K562 (cell line): ENCODE results near the gene ST7. TPM values are rescaled to one million over a fixed set of nuclear protein-coding genes. Genes with fewer than 3 reads are reported as not detected.
A peak's percentile ranks its signal among the peaks of the same experiment; 100 is the strongest.

Source experiments
- E2F5 ChIP-seq: sonication (generic); formaldehyde crosslinking; IDR thresholded peaks from 2 replicates; pipeline ENCODE4 v1.8.0; 2022; ENCODE audit warnings: mild to moderate bottlenecking, missing genetic modification reagents
- FUS ChIP-seq: fragments of 200-400 bp; formaldehyde crosslinking; optimal IDR thresholded peaks from 2 replicates; pipeline ENCODE3; 2017; ENCODE audit warnings: low read depth, low read length
- GABPB2 ChIP-seq: fragments of 250-450 bp; sonication (Bioruptor Pico); conservative IDR thresholded peaks from 2 replicates; pipeline ENCODE4 v1.5.1; 2021; ENCODE audit warnings: mild to moderate bottlenecking
- MYC ChIP-seq, 2 experiments: fragments of 250-450 bp in 1 of 2; sonication (Bioruptor Pico) in 1 of 2; IDR thresholded peaks; 2 replicates each; pipeline versions ENCODE4 v1.5.1 to v1.6.1; 2012 to 2021; ENCODE audit warnings: low read depth in 2 of 2, borderline replicate concordance in 1 of 2, improper control_type of control experiment in 1 of 2, low read length in 1 of 2, mild to moderate bottlenecking in 1 of 2, moderate library complexity in 1 of 2
- PHTF2 ChIP-seq: fragments of 250-450 bp; sonication (Bioruptor Pico); IDR thresholded peaks from 2 replicates; pipeline ENCODE4 v1.5.0; 2021; ENCODE audit warnings: mild to moderate bottlenecking
- RBM25 ChIP-seq: fragments of 200-400 bp; formaldehyde crosslinking; IDR thresholded peaks from 2 replicates; pipeline ENCODE4 v1.6.1; 2018; ENCODE audit warnings: low read length, low read depth, moderate library complexity; ENCODE audit not compliant: severe bottlenecking
- SAP30 ChIP-seq: fragments of 200-600 bp; sonication (generic); IDR thresholded peaks from 2 replicates; pipeline ENCODE4 v1.6.1; 2012; ENCODE audit warnings: borderline replicate concordance, low read depth, mild to moderate bottlenecking, moderate library complexity, low read length, control low read depth, inconsistent platforms; ENCODE audit not compliant: insufficient read depth, poor library complexity, severe bottlenecking
- TAF1 ChIP-seq: IDR thresholded peaks from 2 replicates; pipeline ENCODE4 v1.6.1; 2011; ENCODE audit warnings: mild to moderate bottlenecking, low read length, moderate library complexity; ENCODE audit not compliant: insufficient read depth, control insufficient read depth, severe bottlenecking; ENCODE audit errors: extremely low read depth
- ZBTB40 ChIP-seq, 2 experiments: fragments of 450-650 bp in 1 of 2; sonication (generic) in 1 of 2; formaldehyde crosslinking in 1 of 2; IDR thresholded peaks; 2 replicates each; pipeline versions ENCODE4 v1.7.1 to v1.9.0; 2016 to 2022; ENCODE audit warnings: inconsistent platforms in 1 of 2, mild to moderate bottlenecking in 1 of 2, missing genetic modification reagents in 1 of 2
- ZNF232 ChIP-seq: sonication (generic); formaldehyde crosslinking; IDR thresholded peaks from 2 replicates; pipeline ENCODE4 v1.8.0; 2022; ENCODE audit warnings: mild to moderate bottlenecking, missing genetic modification reagents
- polyA plus RNA-seq, 8 experiments: library from polyadenylated mRNA; depleted of rRNA in 4 of 8; stranded (reverse) in 5 of 8; unstranded in 3 of 8; fragments of >200 nt; fragmentation: Nextera tagmentation in 2 of 8; fragmentation: Illumina TruSeq in 1 of 8; extraction: Ambion mirVana in 2 of 8; extraction: Trizol in 1 of 8; gene quantifications; 2 replicates each; pipeline versions ENCODE4 v1.2.1 to v1.2.3, GENCODE V29; 2011 to 2014; ENCODE audit warnings: inconsistent platforms in 1 of 8, missing spikeins in 1 of 8
- total RNA-seq, 7 experiments: library from RNA; depleted of rRNA in 6 of 7; stranded (reverse); fragments of >200 nt in 6 of 7; fragmentation: Illumina TruSeq in 2 of 7; extraction: Trizol in 2 of 7; gene quantifications; 2 replicates each; pipeline versions ENCODE4 v1.2.1 to v1.2.3, GENCODE V29; 2011 to 2021; ENCODE audit warnings: low replicate concordance in 1 of 7
- TF ChIP-seq, protein P1 (sequence below): fragments of 450-650 bp; conservative IDR thresholded peaks from 2 replicates; pipeline ENCODE4 v1.6.1; 2016; ENCODE audit warnings: missing genetic modification characterization, low read depth, mild to moderate bottlenecking, missing compliant biosample characterization, moderate library complexity
- TF ChIP-seq, protein P2 (sequence below): fragments of 450-650 bp; formaldehyde crosslinking; IDR thresholded peaks from 2 replicates; pipeline ENCODE4 v1.4.0; 2022; ENCODE audit warnings: missing genetic modification characterization

The ST7 gene
- total and polyA plus RNA-seq, 9 of the 15 experiments (the other 6 are each of a cell fraction or from before 2014, with no cell fraction given): 23.9 to 56.3 (median 36.9) TPM

DNA sequence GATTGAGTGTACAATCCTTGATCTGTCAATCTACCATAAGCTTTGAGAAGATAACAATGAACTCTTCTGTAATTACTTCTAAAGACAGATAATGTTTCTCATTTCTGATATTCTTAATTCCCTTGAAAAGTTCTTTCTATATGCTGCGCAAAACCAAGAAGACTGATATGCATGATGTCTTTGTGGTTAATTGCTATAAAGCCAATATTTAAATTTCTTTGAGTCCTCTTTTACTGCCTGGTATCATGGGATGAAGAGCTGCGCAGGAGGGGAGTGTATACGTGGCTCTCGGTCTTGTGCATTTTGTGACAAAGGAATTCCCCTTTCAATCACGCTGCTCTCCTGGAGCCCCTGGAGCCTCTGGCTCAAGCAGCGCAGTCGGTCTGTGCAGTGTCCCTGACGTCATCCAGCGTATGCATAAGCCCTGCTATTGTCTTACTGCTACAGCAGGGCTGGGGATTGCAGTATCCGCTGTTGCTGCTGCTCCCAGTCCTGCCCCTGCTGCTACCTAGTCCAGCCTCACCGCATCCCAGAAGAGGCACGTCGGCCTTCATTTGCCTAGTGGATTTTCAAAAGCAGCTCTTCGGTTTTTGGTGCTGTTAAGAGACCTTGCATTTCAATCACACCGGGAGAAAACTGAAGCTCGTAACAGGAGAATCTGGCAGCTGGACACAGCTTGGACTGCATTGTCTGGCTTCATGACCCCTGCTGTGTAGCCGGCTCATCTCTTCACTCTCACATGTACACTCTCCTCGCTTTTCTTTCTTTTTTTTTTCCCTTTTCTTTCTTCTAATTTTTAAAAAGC is 66.7 kb downstream of the ST7 start (continued):
- TF ChIP-seq ZBTB40 (IDR thresholded peaks at IDR 0.05) (no peak), ZBTB40 (CRISPR knock-in tag; IDR thresholded peaks at IDR 0.05) (no peak), PHTF2 (CRISPR knock-in tag) (no peak), FUS (no peak), TAF1 (peak; percentile 24), E2F5 (CRISPR knock-in tag) (no peak), MYC (IDR thresholded peaks at IDR 0.05; ENCODE audit: low read depth, low read length) (no peak; the same call in 1 of the 2 replicates), MYC (CRISPR knock-in tag; IDR thresholded peaks at IDR 0.05; ENCODE audit: borderline replicate concordance, low read depth) (no peak), SAP30 (peak; percentile 59), GABPB2 (CRISPR knock-in tag) (no peak), RBM25 (no peak), ZNF232 (CRISPR knock-in tag) (no peak)
- TF ChIP-seq, protein P1, sequence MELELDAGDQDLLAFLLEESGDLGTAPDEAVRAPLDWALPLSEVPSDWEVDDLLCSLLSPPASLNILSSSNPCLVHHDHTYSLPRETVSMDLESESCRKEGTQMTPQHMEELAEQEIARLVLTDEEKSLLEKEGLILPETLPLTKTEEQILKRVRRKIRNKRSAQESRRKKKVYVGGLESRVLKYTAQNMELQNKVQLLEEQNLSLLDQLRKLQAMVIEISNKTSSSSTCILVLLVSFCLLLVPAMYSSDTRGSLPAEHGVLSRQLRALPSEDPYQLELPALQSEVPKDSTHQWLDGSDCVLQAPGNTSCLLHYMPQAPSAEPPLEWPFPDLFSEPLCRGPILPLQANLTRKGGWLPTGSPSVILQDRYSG (tag): no peak
- TF ChIP-seq, protein P2, sequence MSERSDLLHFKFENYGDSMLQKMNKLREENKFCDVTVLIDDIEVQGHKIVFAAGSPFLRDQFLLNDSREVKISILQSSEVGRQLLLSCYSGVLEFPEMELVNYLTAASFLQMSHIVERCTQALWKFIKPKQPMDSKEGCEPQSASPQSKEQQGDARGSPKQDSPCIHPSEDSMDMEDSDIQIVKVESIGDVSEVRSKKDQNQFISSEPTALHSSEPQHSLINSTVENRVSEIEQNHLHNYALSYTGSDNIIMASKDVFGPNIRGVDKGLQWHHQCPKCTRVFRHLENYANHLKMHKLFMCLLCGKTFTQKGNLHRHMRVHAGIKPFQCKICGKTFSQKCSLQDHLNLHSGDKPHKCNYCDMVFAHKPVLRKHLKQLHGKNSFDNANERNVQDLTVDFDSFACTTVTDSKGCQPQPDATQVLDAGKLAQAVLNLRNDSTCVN: no peak
